ENCODE results near the gene EVA1B. TPM values are rescaled to one million over a fixed set of nuclear protein-coding genes. Genes with fewer than 3 reads are reported as not detected.

Gene EVA1B
- 1 to 10 TPM; 5.8 to 6.5 TPM for total RNA-seq

GRCh38 chr1:36323636-36324352 lies at the start of gene EVA1B:
TSS of gene EVA1B (minus strand) at chr1:36323645. CDS start at chr1:36323037, 608 bp downstream.
- H3K36me3 Mint-ChIP-seq (ENCODE audit: low read depth) = peaks cover 4% of the 10 kb centered on the region
- POLR2A ChIA-PET = interaction anchor here (0.6 to 7.9 kb wide), 10 partner anchors 17 to 163 kb away, joined by 3 to 89 read pairs (median 4); partner anchors contain the start of genes LSM10, OSCP1 and SH3D21
- peak within 1 kb of the TSS; percentile 49 for H3K27ac Mint-ChIP-seq
- DNase-seq = peak; percentile 68
- CTCF ChIA-PET = interaction anchor here (1.0 to 3.0 kb wide), 9 partner anchors 19 to 193 kb away, joined by 3 to 13 read pairs (median 6); partner anchors contain the start of gene TRAPPC3
- TF ChIP-seq, protein P1, sequence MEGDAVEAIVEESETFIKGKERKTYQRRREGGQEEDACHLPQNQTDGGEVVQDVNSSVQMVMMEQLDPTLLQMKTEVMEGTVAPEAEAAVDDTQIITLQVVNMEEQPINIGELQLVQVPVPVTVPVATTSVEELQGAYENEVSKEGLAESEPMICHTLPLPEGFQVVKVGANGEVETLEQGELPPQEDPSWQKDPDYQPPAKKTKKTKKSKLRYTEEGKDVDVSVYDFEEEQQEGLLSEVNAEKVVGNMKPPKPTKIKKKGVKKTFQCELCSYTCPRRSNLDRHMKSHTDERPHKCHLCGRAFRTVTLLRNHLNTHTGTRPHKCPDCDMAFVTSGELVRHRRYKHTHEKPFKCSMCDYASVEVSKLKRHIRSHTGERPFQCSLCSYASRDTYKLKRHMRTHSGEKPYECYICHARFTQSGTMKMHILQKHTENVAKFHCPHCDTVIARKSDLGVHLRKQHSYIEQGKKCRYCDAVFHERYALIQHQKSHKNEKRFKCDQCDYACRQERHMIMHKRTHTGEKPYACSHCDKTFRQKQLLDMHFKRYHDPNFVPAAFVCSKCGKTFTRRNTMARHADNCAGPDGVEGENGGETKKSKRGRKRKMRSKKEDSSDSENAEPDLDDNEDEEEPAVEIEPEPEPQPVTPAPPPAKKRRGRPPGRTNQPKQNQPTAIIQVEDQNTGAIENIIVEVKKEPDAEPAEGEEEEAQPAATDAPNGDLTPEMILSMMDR (IDR thresholded peaks at IDR 0.05) = no peak
- peaks cover 30% of the 10 kb centered on the region for H3K4me1 Mint-ChIP-seq (ENCODE audit: low read depth)
- peak; percentile 43 for ATAC-seq
- intact Hi-C loops (cut with micrococcal nuclease) = no loop called here
- peak within 1 kb of the TSS; percentile 75 for H3K4me3 Mint-ChIP-seq
- H3K9me3 Mint-ChIP-seq = no peaks in the 10 kb centered on the region
- peaks cover 5% of the 10 kb centered on the region for H3K27me3 Mint-ChIP-seq

DNA sequence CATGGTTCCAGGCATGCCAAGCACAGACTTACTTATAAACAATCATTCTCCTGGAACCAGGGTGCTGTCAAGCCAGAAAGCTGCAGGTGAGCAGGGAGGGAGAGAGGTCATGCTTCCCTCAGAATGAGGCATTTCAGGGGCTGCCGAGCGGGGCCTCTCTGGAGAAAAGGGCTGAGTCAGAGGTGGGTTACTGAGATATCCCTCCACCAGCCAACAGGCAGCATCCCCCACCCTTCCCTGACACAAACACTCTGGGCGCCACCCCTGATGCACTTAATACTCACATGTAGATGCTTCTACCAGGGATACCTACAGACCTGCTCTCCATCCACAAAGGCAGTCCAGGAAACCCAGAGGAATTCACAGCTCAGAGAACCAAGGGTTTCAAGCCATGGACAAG lies 49.2 kb upstream of the EVA1B start:
- TF ChIP-seq, protein P1 (IDR thresholded peaks at IDR 0.05) = no peak
- peaks cover 9% of the 10 kb centered on the region for H3K36me3 Mint-ChIP-seq (ENCODE audit: low read depth)
- intact Hi-C loops (cut with micrococcal nuclease) = no loop called here
- no peak for DNase-seq
- CTCF ChIA-PET = interaction anchor here (1.1 to 1.4 kb wide), 2 partner anchors 12 to 30 kb away, joined by 3 to 7 read pairs; no protein-coding TSS in a partner anchor
- POLR2A ChIA-PET = no interaction called here
- ATAC-seq = no peak
- H3K4me1 Mint-ChIP-seq (ENCODE audit: low read depth) = peaks cover 61% of the 10 kb centered on the region
- no peak overlapping the region for H3K4me3 Mint-ChIP-seq
- no peaks in the 10 kb centered on the region for H3K9me3 Mint-ChIP-seq
- peak overlapping the region; percentile 97 for H3K27ac Mint-ChIP-seq
- no peaks in the 10 kb centered on the region for H3K27me3 Mint-ChIP-seq

DNA sequence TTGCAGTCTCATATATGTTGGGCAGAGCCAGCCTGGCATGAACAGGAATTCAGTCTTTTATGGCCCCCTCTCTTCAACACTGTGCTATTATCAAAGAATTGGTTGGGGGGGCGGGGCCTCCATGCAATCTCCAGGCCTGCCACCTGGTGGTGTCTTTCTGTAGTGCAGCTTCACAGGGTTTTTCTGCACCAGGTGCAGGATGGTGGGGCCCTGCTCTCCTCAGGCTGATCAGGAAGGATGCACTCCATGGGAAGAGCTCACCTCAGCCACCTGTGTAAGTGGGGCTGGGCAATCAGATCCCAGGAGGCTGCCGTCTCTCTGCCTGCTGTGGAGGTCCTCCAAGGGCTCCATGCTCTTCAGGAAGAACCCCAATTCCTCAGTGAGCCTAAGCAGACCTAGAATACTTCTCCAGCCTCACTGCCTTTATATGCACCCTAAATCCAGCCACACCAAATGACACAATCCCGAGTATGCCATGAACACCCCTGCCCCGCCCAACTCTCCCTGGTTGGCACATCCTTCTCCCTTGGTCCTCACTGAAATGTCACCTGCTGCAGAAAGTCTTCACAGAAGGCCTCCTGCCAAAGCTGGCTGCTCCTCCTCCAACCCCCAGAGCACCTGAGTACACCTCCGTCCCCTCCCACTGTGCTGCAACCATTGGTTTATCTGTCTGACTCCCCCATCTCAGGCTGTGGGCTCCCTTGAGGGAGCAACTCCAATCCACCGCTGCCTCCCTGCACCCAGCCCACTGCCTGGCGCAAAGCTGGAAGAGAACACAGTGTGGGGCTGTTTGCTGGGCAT lies 45.8 kb upstream of the EVA1B start:
- no peaks in the 10 kb centered on the region for H3K9me3 Mint-ChIP-seq
- peaks cover 11% of the 10 kb centered on the region for H3K36me3 Mint-ChIP-seq (ENCODE audit: low read depth)
- no peaks in the 10 kb centered on the region for H3K27me3 Mint-ChIP-seq
- H3K4me1 Mint-ChIP-seq (ENCODE audit: low read depth) = peaks cover 67% of the 10 kb centered on the region
- intact Hi-C loops (cut with micrococcal nuclease) = no loop called here
- TF ChIP-seq, protein P1 (IDR thresholded peaks at IDR 0.05) = peak; percentile 89
- no peak overlapping the region for H3K4me3 Mint-ChIP-seq
- CTCF ChIA-PET = interaction anchor here (0.7 to 6.4 kb wide), 22 partner anchors 9 to 220 kb away, joined by 3 to 102 read pairs (median 4); partner anchors contain the start of genes EVA1B, LSM10, SH3D21 and TRAPPC3
- H3K27ac Mint-ChIP-seq = peak overlapping the region; percentile 34
- DNase-seq (peak; percentile 93), ATAC-seq (peak; percentile 57)
- POLR2A ChIA-PET = interaction anchor here (0.6 to 2.8 kb wide), 7 partner anchors 8 to 47 kb away, joined by 3 to 8 read pairs (median 4); partner anchors contain the start of genes EVA1B and LSM10

DNA sequence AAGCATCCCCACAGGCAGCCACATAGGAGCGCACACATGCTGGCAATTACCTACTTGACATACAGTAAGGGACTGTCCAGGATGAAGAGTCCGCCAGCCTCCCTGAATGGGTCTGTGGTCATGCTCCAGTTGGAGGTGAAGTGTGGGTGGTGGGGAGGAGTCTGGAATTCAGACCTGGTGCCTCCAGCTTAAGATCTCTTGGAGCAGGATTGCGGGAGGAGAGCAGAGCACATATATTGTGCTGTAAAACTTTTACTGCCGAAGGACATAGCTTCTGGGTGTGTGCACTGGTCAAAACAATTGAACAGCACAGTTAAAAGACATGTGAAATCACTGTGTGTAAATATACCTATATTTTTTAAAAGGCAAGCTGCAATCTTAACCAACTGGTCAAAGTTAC lies 44.4 kb upstream of the EVA1B start:
- intact Hi-C loops (cut with micrococcal nuclease) = no loop called here
- no peak for DNase-seq
- H3K27ac Mint-ChIP-seq = peak overlapping the region; percentile 88
- no peaks in the 10 kb centered on the region for H3K9me3 Mint-ChIP-seq
- ChIA-PET POLR2A (interaction anchor here (1.1 to 2.8 kb wide), 4 partner anchors 10 to 212 kb away, joined by 3 to 8 read pairs (median 5); partner anchors contain the start of genes LSM10 and MAP7D1), CTCF (interaction anchor here (0.6 to 6.4 kb wide), 22 partner anchors 9 to 218 kb away, joined by 3 to 102 read pairs (median 4); partner anchors contain the start of genes EVA1B, LSM10 and TRAPPC3)
- H3K36me3 Mint-ChIP-seq (ENCODE audit: low read depth) = peaks cover 11% of the 10 kb centered on the region
- no peak for ATAC-seq
- peaks cover 53% of the 10 kb centered on the region for H3K4me1 Mint-ChIP-seq (ENCODE audit: low read depth)
- TF ChIP-seq, protein P1 (IDR thresholded peaks at IDR 0.05) = no peak
- H3K27me3 Mint-ChIP-seq = no peaks in the 10 kb centered on the region
- no peak overlapping the region for H3K4me3 Mint-ChIP-seq

Data from activated CD8-positive, alpha-beta T cell treated with anti-CD3 and anti-CD28 coated beads for 36 hours (primary cell).